ENCODE results near the gene OR6K6.

DNA sequence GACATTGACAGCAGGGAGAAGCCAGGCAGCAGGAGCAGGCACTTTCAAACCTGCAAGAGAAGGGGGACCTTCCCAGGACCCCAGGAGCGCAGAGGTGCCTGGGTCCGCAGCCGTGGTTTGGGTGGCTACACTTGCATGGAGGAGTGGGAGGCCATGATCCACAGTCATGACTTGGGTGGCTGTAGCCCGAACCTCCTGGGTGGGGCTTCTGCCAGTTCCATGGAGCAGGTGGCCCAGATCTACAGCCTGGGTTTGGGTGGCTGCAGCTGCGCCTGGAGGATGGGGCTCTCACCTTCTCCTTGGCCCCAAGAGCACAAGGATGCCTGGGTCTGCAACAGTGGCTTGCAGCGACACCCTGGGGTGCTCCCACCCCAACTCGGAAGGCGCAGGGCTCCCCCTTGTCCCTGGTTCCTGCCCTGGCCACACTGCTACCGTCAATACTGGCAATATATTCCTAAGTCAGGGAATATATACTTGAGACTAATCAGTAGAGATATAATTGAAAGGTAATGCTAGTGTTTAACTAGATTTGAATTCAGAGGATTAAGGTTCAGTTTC, 2.3 kb upstream of the OR6K6 start:
- TF ChIP-seq POLR2A (IDR thresholded peaks at IDR 0.05; ENCODE audit: extremely low read depth, insufficient read length) (no peak), MYC (IDR thresholded peaks at IDR 0.05; ENCODE audit: low read depth, low read length) (no peak), MAX (IDR thresholded peaks at IDR 0.05; ENCODE audit: low read depth, low read length) (no peak)
- TF ChIP-seq, protein P1, sequence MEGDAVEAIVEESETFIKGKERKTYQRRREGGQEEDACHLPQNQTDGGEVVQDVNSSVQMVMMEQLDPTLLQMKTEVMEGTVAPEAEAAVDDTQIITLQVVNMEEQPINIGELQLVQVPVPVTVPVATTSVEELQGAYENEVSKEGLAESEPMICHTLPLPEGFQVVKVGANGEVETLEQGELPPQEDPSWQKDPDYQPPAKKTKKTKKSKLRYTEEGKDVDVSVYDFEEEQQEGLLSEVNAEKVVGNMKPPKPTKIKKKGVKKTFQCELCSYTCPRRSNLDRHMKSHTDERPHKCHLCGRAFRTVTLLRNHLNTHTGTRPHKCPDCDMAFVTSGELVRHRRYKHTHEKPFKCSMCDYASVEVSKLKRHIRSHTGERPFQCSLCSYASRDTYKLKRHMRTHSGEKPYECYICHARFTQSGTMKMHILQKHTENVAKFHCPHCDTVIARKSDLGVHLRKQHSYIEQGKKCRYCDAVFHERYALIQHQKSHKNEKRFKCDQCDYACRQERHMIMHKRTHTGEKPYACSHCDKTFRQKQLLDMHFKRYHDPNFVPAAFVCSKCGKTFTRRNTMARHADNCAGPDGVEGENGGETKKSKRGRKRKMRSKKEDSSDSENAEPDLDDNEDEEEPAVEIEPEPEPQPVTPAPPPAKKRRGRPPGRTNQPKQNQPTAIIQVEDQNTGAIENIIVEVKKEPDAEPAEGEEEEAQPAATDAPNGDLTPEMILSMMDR (IDR thresholded peaks at IDR 0.05; ENCODE audit: low read depth, low read length) = no peak

Data from NB4 (cell line).